Vagina (tissue), 2 donors: ENCODE results near the gene RAP1GDS1. TPM values are rescaled to one million over a fixed set of nuclear protein-coding genes. Genes with fewer than 3 reads are reported as not detected.

Source experiments
- DNase-seq, 2 donors: peaks; one replicate each; pipeline ENCODE4 v3.0.0-alpha.2; 2017; ENCODE audit errors: extremely low spot score in 2 of 2
- H3K27ac ChIP-seq: fragments of 200-600 bp; sonication (generic); one replicate; pipeline ENCODE4 v1.5.1; 2019
- H3K27me3 ChIP-seq: fragments of 200-600 bp; sonication (generic); one replicate; pipeline ENCODE4 v1.5.1; 2019
- H3K36me3 ChIP-seq, 2 donors: fragments of 200-600 bp; sonication (generic); one replicate each; pipeline ENCODE4 v1.5.1; 2017 to 2019
- H3K4me1 ChIP-seq: fragments of 200-600 bp; sonication (generic); one replicate; pipeline ENCODE4 v1.5.1; 2019
- H3K4me3 ChIP-seq, 2 donors: fragments of 200-600 bp; sonication (generic); 1 replicate in 1 of 2; 2 replicates in 1 of 2; pipeline ENCODE4 v1.5.1; 2016 to 2019
- H3K9me3 ChIP-seq: fragments of 200-600 bp; sonication (generic); one replicate; pipeline ENCODE4 v1.5.1; 2019
- POLR2A ChIP-seq, 2 donors: fragments of 450-650 bp; IDR thresholded peaks; one replicate each; pipeline ENCODE4 v1.6.1; 2017; ENCODE audit warnings: antibody characterized with exemption in 2 of 2, mild to moderate bottlenecking in 2 of 2, moderate library complexity in 2 of 2
- POLR2AphosphoS5 ChIP-seq, 2 donors: sonication (generic); formaldehyde crosslinking; IDR thresholded peaks; one replicate each; pipeline ENCODE4 v1.9.0; 2017; ENCODE audit warnings: antibody characterized with exemption in 2 of 2, mild to moderate bottlenecking in 2 of 2, low read depth in 1 of 2; ENCODE audit not compliant: insufficient read depth in 1 of 2
- intact Hi-C: fragments of 100-400 bp; cut with DNase I; formaldehyde crosslinking; loops from one replicate; pipeline ENCODE4 v1.15.1; 2023
- total RNA-seq: library from RNA; depleted of rRNA; stranded (reverse); fragments of >200 nt; gene quantifications from one replicate; pipeline ENCODE4 v1.2.3, GENCODE V29; 2016
- TF ChIP-seq, protein P1 (sequence below), 3 experiments: fragments of 450-650 bp in 2 of 3; fragments of 200-600 bp in 1 of 3; sonication (generic) in 1 of 3; IDR thresholded peaks; one replicate each; pipeline ENCODE4 v1.5.1; 2017 to 2019; ENCODE audit warnings: antibody characterized with exemption in 3 of 3, mild to moderate bottlenecking in 2 of 3, moderate library complexity in 2 of 3

The RAP1GDS1 gene
- total RNA-seq, 1 donor from 2014 or later = 16.0 TPM

GRCh38 chr4:98387345-98388026 is 126.3 kb downstream of the RAP1GDS1 start:
- Histone ChIP-seq H3K9me3 (no peaks in the 10 kb centered on the region), H3K36me3 (peaks cover 0 to 7% of the 10 kb centered on the region in 2 donors), H3K27ac (no peak overlapping the region), H3K4me1 (no peaks in the 10 kb centered on the region), H3K27me3 (no peaks in the 10 kb centered on the region), H3K4me3 (no peak overlapping the region)
- TF ChIP-seq POLR2AphosphoS5 (IDR thresholded peaks at IDR 0.05; ENCODE audit: insufficient read depth in 1 of 2, low read depth in 1 of 2) = no peak
- TF ChIP-seq, protein P1, sequence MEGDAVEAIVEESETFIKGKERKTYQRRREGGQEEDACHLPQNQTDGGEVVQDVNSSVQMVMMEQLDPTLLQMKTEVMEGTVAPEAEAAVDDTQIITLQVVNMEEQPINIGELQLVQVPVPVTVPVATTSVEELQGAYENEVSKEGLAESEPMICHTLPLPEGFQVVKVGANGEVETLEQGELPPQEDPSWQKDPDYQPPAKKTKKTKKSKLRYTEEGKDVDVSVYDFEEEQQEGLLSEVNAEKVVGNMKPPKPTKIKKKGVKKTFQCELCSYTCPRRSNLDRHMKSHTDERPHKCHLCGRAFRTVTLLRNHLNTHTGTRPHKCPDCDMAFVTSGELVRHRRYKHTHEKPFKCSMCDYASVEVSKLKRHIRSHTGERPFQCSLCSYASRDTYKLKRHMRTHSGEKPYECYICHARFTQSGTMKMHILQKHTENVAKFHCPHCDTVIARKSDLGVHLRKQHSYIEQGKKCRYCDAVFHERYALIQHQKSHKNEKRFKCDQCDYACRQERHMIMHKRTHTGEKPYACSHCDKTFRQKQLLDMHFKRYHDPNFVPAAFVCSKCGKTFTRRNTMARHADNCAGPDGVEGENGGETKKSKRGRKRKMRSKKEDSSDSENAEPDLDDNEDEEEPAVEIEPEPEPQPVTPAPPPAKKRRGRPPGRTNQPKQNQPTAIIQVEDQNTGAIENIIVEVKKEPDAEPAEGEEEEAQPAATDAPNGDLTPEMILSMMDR (IDR thresholded peaks at IDR 0.05) = no peak
- TF ChIP-seq POLR2A (IDR thresholded peaks at IDR 0.05) = no peak
- no peak for DNase-seq
- intact Hi-C loops = no loop called here

GRCh38 chr4:98394134-98394533 is 132.9 kb downstream of the RAP1GDS1 start:
- no peak for DNase-seq
- Histone ChIP-seq H3K9me3 (no peaks in the 10 kb centered on the region), H3K36me3 (peaks cover 0 to 6% of the 10 kb centered on the region in 2 donors), H3K27me3 (no peaks in the 10 kb centered on the region), H3K4me1 (no peaks in the 10 kb centered on the region), H3K4me3 (no peak overlapping the region), H3K27ac (no peak overlapping the region)
- no peak for TF ChIP-seq POLR2AphosphoS5 (IDR thresholded peaks at IDR 0.05; ENCODE audit: insufficient read depth in 1 of 2, low read depth in 1 of 2)
- no peak for TF ChIP-seq POLR2A (IDR thresholded peaks at IDR 0.05)
- TF ChIP-seq, protein P1 (IDR thresholded peaks at IDR 0.05) = no peak
- intact Hi-C loops = no loop called here

GRCh38 chr4:98399915-98400314 is 138.7 kb downstream of the RAP1GDS1 start:
- no peaks in the 10 kb centered on the region for H3K27me3 ChIP-seq
- intact Hi-C loops = no loop called here
- TF ChIP-seq POLR2A (IDR thresholded peaks at IDR 0.05) (no peak), POLR2AphosphoS5 (IDR thresholded peaks at IDR 0.05; ENCODE audit: insufficient read depth in 1 of 2, low read depth in 1 of 2) (no peak)
- TF ChIP-seq, protein P1 (IDR thresholded peaks at IDR 0.05) = no peak
- no peak overlapping the region for H3K27ac ChIP-seq
- no peaks in the 10 kb centered on the region for H3K36me3 ChIP-seq
- H3K9me3 ChIP-seq = no peaks in the 10 kb centered on the region
- no peak for DNase-seq
- H3K4me1 ChIP-seq = no peaks in the 10 kb centered on the region
- no peak overlapping the region for H3K4me3 ChIP-seq

- Histone ChIP-seq H3K4me3 (no peak overlapping the region), H3K27ac (no peak overlapping the region), H3K9me3 (no peaks in the 10 kb centered on the region), H3K36me3 (no peaks in the 10 kb centered on the region), H3K27me3 (no peaks in the 10 kb centered on the region), H3K4me1 (no peaks in the 10 kb centered on the region)
- TF ChIP-seq POLR2AphosphoS5 (IDR thresholded peaks at IDR 0.05; ENCODE audit: insufficient read depth in 1 of 2, low read depth in 1 of 2) = no peak
- TF ChIP-seq, protein P1 (IDR thresholded peaks at IDR 0.05) = no peak
- no peak for TF ChIP-seq POLR2A (IDR thresholded peaks at IDR 0.05)
- DNase-seq = no peak
- intact Hi-C loops = no loop called here
Measured at GRCh38 chr4:98406819-98407218, 145.6 kb downstream of the RAP1GDS1 start.

DNA sequence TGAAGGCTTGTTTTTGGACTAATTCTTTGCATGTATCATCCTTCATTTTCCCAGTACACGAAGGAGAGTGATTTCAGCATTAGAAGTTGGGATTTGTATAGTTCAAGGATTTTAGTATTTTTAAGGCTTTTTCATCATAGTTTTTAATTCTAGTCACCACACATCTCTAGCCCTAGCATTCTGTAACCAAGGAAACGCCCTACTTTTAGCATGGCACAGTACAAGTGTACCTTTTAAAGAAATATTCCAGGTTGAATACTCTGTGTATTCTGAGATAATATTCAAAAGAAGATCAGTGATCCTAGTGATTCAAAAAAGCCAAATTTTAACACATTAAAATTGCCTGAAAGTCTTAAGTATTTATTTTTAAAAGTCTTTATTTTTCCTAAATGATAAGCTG is 150.5 kb downstream of the RAP1GDS1 start:
- Histone ChIP-seq H3K4me3 (no peak overlapping the region), H3K27ac (no peak overlapping the region), H3K36me3 (peaks cover 0 to 4% of the 10 kb centered on the region in 2 donors), H3K4me1 (no peaks in the 10 kb centered on the region), H3K9me3 (no peaks in the 10 kb centered on the region), H3K27me3 (no peaks in the 10 kb centered on the region)
- TF ChIP-seq, protein P1 (IDR thresholded peaks at IDR 0.05) = no peak
- TF ChIP-seq POLR2A (IDR thresholded peaks at IDR 0.05) (no peak), POLR2AphosphoS5 (IDR thresholded peaks at IDR 0.05; ENCODE audit: insufficient read depth in 1 of 2, low read depth in 1 of 2) (no peak)
- intact Hi-C loops = no loop called here
- no peak for DNase-seq
